ENCODE results near the gene CETN2.

DNA sequence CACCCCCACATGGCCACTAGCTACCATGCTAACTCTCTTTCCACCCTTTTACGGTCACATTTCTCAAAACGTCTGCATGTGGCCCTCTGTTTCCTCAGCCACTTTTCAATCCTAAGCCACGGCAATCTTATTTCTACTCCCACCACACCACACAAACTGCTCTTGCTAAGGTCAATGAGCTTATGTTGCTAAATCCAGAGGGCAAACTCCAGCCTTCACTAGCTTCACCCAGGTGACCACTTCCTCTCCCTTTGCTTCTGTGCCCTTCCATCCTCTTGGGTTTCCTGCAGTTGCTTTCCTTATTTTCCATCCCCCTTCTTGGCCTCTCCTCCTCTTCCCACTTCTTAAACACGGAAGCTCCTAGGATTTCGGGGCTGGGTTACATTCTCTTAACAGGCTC, 16.5 kb downstream of the CETN2 start:
- TF ChIP-seq, protein P1, sequence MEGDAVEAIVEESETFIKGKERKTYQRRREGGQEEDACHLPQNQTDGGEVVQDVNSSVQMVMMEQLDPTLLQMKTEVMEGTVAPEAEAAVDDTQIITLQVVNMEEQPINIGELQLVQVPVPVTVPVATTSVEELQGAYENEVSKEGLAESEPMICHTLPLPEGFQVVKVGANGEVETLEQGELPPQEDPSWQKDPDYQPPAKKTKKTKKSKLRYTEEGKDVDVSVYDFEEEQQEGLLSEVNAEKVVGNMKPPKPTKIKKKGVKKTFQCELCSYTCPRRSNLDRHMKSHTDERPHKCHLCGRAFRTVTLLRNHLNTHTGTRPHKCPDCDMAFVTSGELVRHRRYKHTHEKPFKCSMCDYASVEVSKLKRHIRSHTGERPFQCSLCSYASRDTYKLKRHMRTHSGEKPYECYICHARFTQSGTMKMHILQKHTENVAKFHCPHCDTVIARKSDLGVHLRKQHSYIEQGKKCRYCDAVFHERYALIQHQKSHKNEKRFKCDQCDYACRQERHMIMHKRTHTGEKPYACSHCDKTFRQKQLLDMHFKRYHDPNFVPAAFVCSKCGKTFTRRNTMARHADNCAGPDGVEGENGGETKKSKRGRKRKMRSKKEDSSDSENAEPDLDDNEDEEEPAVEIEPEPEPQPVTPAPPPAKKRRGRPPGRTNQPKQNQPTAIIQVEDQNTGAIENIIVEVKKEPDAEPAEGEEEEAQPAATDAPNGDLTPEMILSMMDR (optimal IDR thresholded peaks at IDR 0.05 in 1 of 3, IDR thresholded peaks at IDR 0.05 in 1 of 3, conservative IDR thresholded peaks at IDR 0.05 in 1 of 3; ENCODE audit: extremely low read depth in 1 of 3, insufficient read depth in 2 of 3, low read length in 3 of 3), result no peak
- no peak for TF ChIP-seq EZH2 (IDR thresholded peaks at IDR 0.05; ENCODE audit: low read length)
